Measurements from ENCODE around the gene S100A14. TPM values are rescaled to one million over a fixed set of nuclear protein-coding genes. Genes with fewer than 3 reads are reported as not detected.

Gene S100A14
- total RNA-seq, 1 experiment from 2014 or later, result 0.57 TPM

- intact Hi-C loops (cut with micrococcal nuclease; ENCODE audit: unreplicated experiment), result loop anchor here (10.0 kb wide), 1 partner anchor 78 kb away; no protein-coding TSS in a partner anchor
These were observed 36.8 kb upstream of the S100A14 start for GRCh38 chr1:153652805-153653500.

GRCh38 chr1:153651771-153652170 lies 35.6 kb upstream of the S100A14 start:
- Histone ChIP-seq H3K9me3 (ENCODE audit: control insufficient read depth, insufficient read depth, low read depth, low read length) (no peaks in the 10 kb centered on the region), H3K36me3 (ENCODE audit: control insufficient read depth, insufficient read depth, low read length) (no peaks in the 10 kb centered on the region), H3K4me1 (ENCODE audit: control insufficient read depth, insufficient read depth, low read length) (no peaks in the 10 kb centered on the region), H3K27ac (ENCODE audit: low read length) (no peak overlapping the region), H3K27me3 (ENCODE audit: control insufficient read depth, insufficient read depth, low read length) (no peaks in the 10 kb centered on the region), H3K4me3 (ENCODE audit: low read depth in 2 of 2, low read length in 2 of 2) (no peak overlapping the region)
- BruUV-seq (replicated peaks), result no TSS peak
- ChIA-PET CTCF (no interaction called here), POLR2A (interaction anchor here (0.6 kb wide), 1 partner anchor 1521 kb away, joined by 3 read pairs; no protein-coding TSS in a partner anchor)
- ATAC-seq, result no peak
- intact Hi-C loops (cut with micrococcal nuclease; ENCODE audit: unreplicated experiment) (loop anchor here (10.0 kb wide), 1 partner anchor 77 kb away; no protein-coding TSS in a partner anchor), in situ Hi-C loops (cut with HindIII; ENCODE audit: low pct_unique_long_range_greater_than_20kb, low sequenced_read_pairs) (no loop called here)
- no peak for TF ChIP-seq CTCF (IDR thresholded peaks at IDR 0.05)
- TF ChIP-seq REST (IDR thresholded peaks at IDR 0.05; ENCODE audit: insufficient read depth in 1 of 2, low read depth in 2 of 2, low read length in 1 of 2), result no peak
- no peak for TF ChIP-seq SIN3A (IDR thresholded peaks at IDR 0.05; ENCODE audit: borderline replicate concordance, insufficient read depth, low read depth, low read length)
- DNase-seq (ENCODE audit: low read depth, low spot score), result no peak

More at GRCh38 chr1:153652805-153653500, 36.8 kb upstream of the S100A14 start:
- no TSS peak for BruUV-seq (replicated peaks)
- DNase-seq (ENCODE audit: low read depth, low spot score) (no peak), ATAC-seq (no peak)
- H3K27me3 ChIP-seq (ENCODE audit: control insufficient read depth, insufficient read depth, low read length), result no peaks in the 10 kb centered on the region
- H3K27ac ChIP-seq (ENCODE audit: low read length), result no peak overlapping the region
- TF ChIP-seq SIN3A (IDR thresholded peaks at IDR 0.05; ENCODE audit: borderline replicate concordance, insufficient read depth, low read depth, low read length), result no peak
- POLR2A ChIA-PET, result interaction anchor here (0.5 to 1.1 kb wide), 2 partner anchors 14 to 19 kb away, joined by 3 read pairs; no protein-coding TSS in a partner anchor
- no peaks in the 10 kb centered on the region for H3K36me3 ChIP-seq (ENCODE audit: control insufficient read depth, insufficient read depth, low read length)
- no peaks in the 10 kb centered on the region for H3K9me3 ChIP-seq (ENCODE audit: control insufficient read depth, insufficient read depth, low read depth, low read length)
- in situ Hi-C loops (cut with HindIII; ENCODE audit: low pct_unique_long_range_greater_than_20kb, low sequenced_read_pairs), result no loop called here
- H3K4me3 ChIP-seq (ENCODE audit: low read depth in 2 of 2, low read length in 2 of 2), result no peak overlapping the region
- CTCF ChIA-PET, result no interaction called here
- H3K4me1 ChIP-seq (ENCODE audit: control insufficient read depth, insufficient read depth, low read length), result no peaks in the 10 kb centered on the region

- in situ Hi-C loops (cut with HindIII; ENCODE audit: low pct_unique_long_range_greater_than_20kb, low sequenced_read_pairs), result no loop called here
- no peak for DNase-seq (ENCODE audit: low read depth, low spot score)
- no TSS peak for BruUV-seq (replicated peaks)
- H3K4me1 ChIP-seq (ENCODE audit: control insufficient read depth, insufficient read depth, low read length), result no peaks in the 10 kb centered on the region
- H3K27me3 ChIP-seq (ENCODE audit: control insufficient read depth, insufficient read depth, low read length), result no peaks in the 10 kb centered on the region
- no peak overlapping the region for H3K4me3 ChIP-seq (ENCODE audit: low read depth in 2 of 2, low read length in 2 of 2)
- POLR2A ChIA-PET, result interaction anchor here (1.0 kb wide), 1 partner anchor 16 kb away, joined by 3 read pairs; the partner anchor contains the start of gene CHTOP
- H3K9me3 ChIP-seq (ENCODE audit: control insufficient read depth, insufficient read depth, low read depth, low read length), result no peaks in the 10 kb centered on the region
- no peak overlapping the region for H3K27ac ChIP-seq (ENCODE audit: low read length)
- intact Hi-C loops (cut with micrococcal nuclease; ENCODE audit: unreplicated experiment), result loop anchor here (10.0 kb wide), 1 partner anchor 75 kb away; no protein-coding TSS in a partner anchor
- CTCF ChIA-PET, result no interaction called here
- H3K36me3 ChIP-seq (ENCODE audit: control insufficient read depth, insufficient read depth, low read length), result peaks cover 8% of the 10 kb centered on the region; the same call in 1 of the 2 replicates
- ATAC-seq, result peak; percentile 42
- TF ChIP-seq SIN3A (IDR thresholded peaks at IDR 0.05; ENCODE audit: borderline replicate concordance, insufficient read depth, low read depth, low read length), result no peak
- no peak for TF ChIP-seq REST (IDR thresholded peaks at IDR 0.05; ENCODE audit: insufficient read depth in 1 of 2, low read depth in 2 of 2, low read length in 1 of 2)
- no peak for TF ChIP-seq POLR2AphosphoS5 (IDR thresholded peaks at IDR 0.05; ENCODE audit: low read depth, low read length)
- no peak for TF ChIP-seq CTCF (IDR thresholded peaks at IDR 0.05)
- no peak for TF ChIP-seq TCF7L2 (IDR thresholded peaks at IDR 0.05; ENCODE audit: low read depth, low read length)
These were observed 33.7 kb upstream of the S100A14 start for GRCh38 chr1:153649863-153650235.

Data from Panc1 (cell line).